ENCODE measurements around the gene SLC39A7. TPM values are rescaled to one million over a fixed set of nuclear protein-coding genes. Genes with fewer than 3 reads are reported as not detected.

Gene SLC39A7
- total and polyA plus RNA-seq, 4 donors, result 8.9 to 112 (median 71.1) TPM

Small RNAs within 50 kb of the gene (small RNA-seq; reads per million reads assigned to genes)
- gene MIR219A1 (0.91 reads per million, percentile 76 among the genes with 10 or more reads in this experiment), gene RNY4P10 (not detected)

Other genes with a start within 250 kb of the SLC39A7 start
- gene HLA-DMA, start 247.8 kb upstream of the SLC39A7 start, total RNA-seq, result 1 to 10 TPM; 6.2 to 7.8 TPM
- gene HLA-DMA, start 247.8 kb upstream of the SLC39A7 start, polyA plus RNA-seq, result 10 to 100 TPM in 1 of 2 donors, 1 to 10 TPM in 1; 10.0 to 15.1 TPM
- 100 to 1,000 TPM in 1 of 2 donors, 10 to 100 TPM in 1; 46.0 to 100 TPM for gene BRD2, start 232.3 kb upstream of the SLC39A7 start, total RNA-seq
- gene BRD2, start 232.3 kb upstream of the SLC39A7 start, polyA plus RNA-seq, result 10 to 100 TPM; 29.8 to 54.4 TPM
- 1 to 10 TPM; 1.3 to 3.0 TPM for gene HLA-DOA, start 191.3 kb upstream of the SLC39A7 start, total RNA-seq
- gene HLA-DOA, start 191.3 kb upstream of the SLC39A7 start, polyA plus RNA-seq, result 1 to 10 TPM in 1 of 2 donors, under 1 TPM in 1; 0.69 to 1.9 TPM
- gene HLA-DPA1, start 127.2 kb upstream of the SLC39A7 start, total RNA-seq, result 10 to 100 TPM; 27.3 to 31.2 TPM
- 10 to 100 TPM; 12.0 to 49.3 TPM for gene HLA-DPA1, start 127.2 kb upstream of the SLC39A7 start, polyA plus RNA-seq
- gene HLA-DPB1, start 124.9 kb upstream of the SLC39A7 start, total RNA-seq, result 10 to 100 TPM; 23.4 to 24.5 TPM
- 10 to 100 TPM; 15.5 to 37.8 TPM for gene HLA-DPB1, start 124.9 kb upstream of the SLC39A7 start, polyA plus RNA-seq
- gene COL11A2, start 8.4 kb upstream of the SLC39A7 start, total RNA-seq, result under 1 TPM; 0.19 to 0.59 TPM
- gene COL11A2, start 8.4 kb upstream of the SLC39A7 start, polyA plus RNA-seq, result under 1 TPM; 0.15 to 0.36 TPM
- 10 to 100 TPM in 1 of 2 donors, 1 to 10 TPM in 1; 9.5 to 19.4 TPM for gene RXRB, start 202 bp upstream of the SLC39A7 start, total RNA-seq
- 10 to 100 TPM in 1 of 2 donors, 1 to 10 TPM in 1; 7.7 to 13.9 TPM for gene RXRB, start 202 bp upstream of the SLC39A7 start, polyA plus RNA-seq
- 10 to 100 TPM; 24.5 to 31.2 TPM for gene HSD17B8, start 3.8 kb downstream of the SLC39A7 start, total RNA-seq
- gene HSD17B8, start 3.8 kb downstream of the SLC39A7 start, polyA plus RNA-seq, result 10 to 100 TPM; 43.7 to 52.3 TPM
- gene RING1, start 7.6 kb downstream of the SLC39A7 start, total RNA-seq, result 10 to 100 TPM; 11.5 to 19.7 TPM
- 10 to 100 TPM in 1 of 2 donors, 1 to 10 TPM in 1; 4.4 to 18.4 TPM for gene RING1, start 7.6 kb downstream of the SLC39A7 start, polyA plus RNA-seq
- gene VPS52, start 71.0 kb downstream of the SLC39A7 start, total RNA-seq, result 10 to 100 TPM; 21.3 to 33.4 TPM
- 10 to 100 TPM; 23.1 to 27.5 TPM for gene VPS52, start 71.0 kb downstream of the SLC39A7 start, polyA plus RNA-seq
- gene RPS18, start 71.2 kb downstream of the SLC39A7 start, total RNA-seq, result 1,000 to 10,000 TPM in 1 of 2 donors, 100 to 1,000 TPM in 1; 742 to 1,432 TPM
- 1,000 to 10,000 TPM in 1 of 2 donors, 100 to 1,000 TPM in 1; 812 to 1,309 TPM for gene RPS18, start 71.2 kb downstream of the SLC39A7 start, polyA plus RNA-seq
- 1 to 10 TPM; 1.5 to 2.2 TPM for gene B3GALT4, start 76.3 kb downstream of the SLC39A7 start, total RNA-seq
- 1 to 10 TPM; 1.5 to 2.7 TPM for gene B3GALT4, start 76.3 kb downstream of the SLC39A7 start, polyA plus RNA-seq
- 10 to 100 TPM; 17.9 to 28.3 TPM for gene WDR46, start 88.4 kb downstream of the SLC39A7 start, total RNA-seq
- 10 to 100 TPM; 23.0 to 30.2 TPM for gene WDR46, start 88.4 kb downstream of the SLC39A7 start, polyA plus RNA-seq
- 10 to 100 TPM; 12.5 to 22.4 TPM for gene PFDN6, start 88.7 kb downstream of the SLC39A7 start, total RNA-seq
- gene PFDN6, start 88.7 kb downstream of the SLC39A7 start, polyA plus RNA-seq, result 10 to 100 TPM in 1 of 2 donors, 1 to 10 TPM in 1; 6.5 to 60.1 TPM
- 10 to 100 TPM; 16.7 to 17.8 TPM for gene RGL2, start 98.1 kb downstream of the SLC39A7 start, total RNA-seq
- gene RGL2, start 98.1 kb downstream of the SLC39A7 start, polyA plus RNA-seq, result 10 to 100 TPM; 16.8 to 22.8 TPM
- gene TAPBP, start 113.2 kb downstream of the SLC39A7 start, total RNA-seq, result 10 to 100 TPM; 52.7 to 74.0 TPM
- 10 to 100 TPM; 47.9 to 49.3 TPM for gene TAPBP, start 113.2 kb downstream of the SLC39A7 start, polyA plus RNA-seq
- 1 to 10 TPM; 5.5 to 7.8 TPM for gene ZBTB22, start 116.9 kb downstream of the SLC39A7 start, total RNA-seq
- gene ZBTB22, start 116.9 kb downstream of the SLC39A7 start, polyA plus RNA-seq, result 1 to 10 TPM; 1.6 to 3.9 TPM
- 10 to 100 TPM; 11.8 to 15.1 TPM for gene DAXX, start 122.1 kb downstream of the SLC39A7 start, total RNA-seq
- gene DAXX, start 122.1 kb downstream of the SLC39A7 start, polyA plus RNA-seq, result 10 to 100 TPM; 12.9 to 13.1 TPM
- gene KIFC1, start 191.0 kb downstream of the SLC39A7 start, total RNA-seq, result 10 to 100 TPM in 1 of 2 donors, under 1 TPM in 1; 0.08 to 30.0 TPM
- 1 to 10 TPM in 1 of 2 donors, under 1 TPM in 1; 0.29 to 2.2 TPM for gene KIFC1, start 191.0 kb downstream of the SLC39A7 start, polyA plus RNA-seq
- 10 to 100 TPM in 1 of 2 donors, 1 to 10 TPM in 1; 7.2 to 13.5 TPM for gene PHF1, start 210.1 kb downstream of the SLC39A7 start, total RNA-seq
- gene PHF1, start 210.1 kb downstream of the SLC39A7 start, polyA plus RNA-seq, result 10 to 100 TPM in 1 of 2 donors, 1 to 10 TPM in 1; 9.9 to 13.1 TPM
- gene CUTA, start 217.2 kb downstream of the SLC39A7 start, total RNA-seq, result 10 to 100 TPM; 33.1 to 46.0 TPM
- gene CUTA, start 217.2 kb downstream of the SLC39A7 start, polyA plus RNA-seq, result 100 to 1,000 TPM; 140 to 164 TPM
- gene SYNGAP1, start 219.2 kb downstream of the SLC39A7 start, total RNA-seq, result 1 to 10 TPM; 1.1 to 1.8 TPM
- gene SYNGAP1, start 219.2 kb downstream of the SLC39A7 start, polyA plus RNA-seq, result 1 to 10 TPM in 1 of 2 donors, under 1 TPM in 1; 0.32 to 1.2 TPM

Measured in liver (tissue), 5 donors.